Spleen (tissue), 7 donors: Measurements from ENCODE around the gene SH3D19.

Source experiments
- POLR2A ChIP-seq, 3 donors: fragments of 450-650 bp; IDR thresholded peaks; one replicate each; pipeline ENCODE4 v1.5.1; 2017; ENCODE audit warnings: antibody characterized with exemption in 3 of 3, mild to moderate bottlenecking in 1 of 3
- POLR2AphosphoS5 ChIP-seq, 3 donors: sonication (generic); formaldehyde crosslinking; IDR thresholded peaks; one replicate each; pipeline ENCODE4 v1.5.1; 2017; ENCODE audit warnings: antibody characterized with exemption in 3 of 3
- TF ChIP-seq, protein P1 (sequence below), 11 experiments: fragments of 200-600 bp in 7 of 11; fragments of 450-650 bp in 4 of 11; sonication (generic) in 4 of 11; IDR thresholded peaks in 8 of 11; conservative IDR thresholded peaks in 3 of 11; 1 replicate in 7 of 11; 2 replicates in 4 of 11; pipeline versions ENCODE4 v1.4.0 to v1.8.0; 2016 to 2021; ENCODE audit warnings: antibody characterized with exemption in 11 of 11, inconsistent platforms in 4 of 11, mild to moderate bottlenecking in 1 of 11
- donor health status: DM: no; HTN: no; CAD: no; lungs with moderate emphysema.
- donor health status: DM: no; HTN: no; CAD: no.
- donor health status: DM: no; HTN: no; CAD: no.

DNA sequence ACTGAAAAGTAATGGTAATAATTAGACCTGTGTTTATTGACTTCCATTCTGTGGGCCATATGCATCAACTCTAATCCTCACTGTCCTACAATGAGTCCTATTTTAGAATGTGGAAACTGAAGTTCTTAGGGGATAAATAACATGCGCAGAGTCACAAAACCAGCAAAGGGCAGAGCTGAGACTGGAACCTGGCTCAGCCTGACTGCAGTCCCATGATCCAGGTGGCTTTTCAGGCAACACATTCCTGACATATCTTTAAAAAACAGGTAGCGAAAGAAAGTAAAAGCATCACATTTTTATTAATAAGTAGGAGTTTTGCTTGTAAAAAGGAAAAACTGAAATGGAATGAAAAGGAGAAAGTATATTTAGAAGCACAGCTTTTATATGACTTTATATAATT lies 83.1 kb downstream of the SH3D19 start:
- no peak for TF ChIP-seq POLR2A (IDR thresholded peaks at IDR 0.05)
- TF ChIP-seq, protein P1, sequence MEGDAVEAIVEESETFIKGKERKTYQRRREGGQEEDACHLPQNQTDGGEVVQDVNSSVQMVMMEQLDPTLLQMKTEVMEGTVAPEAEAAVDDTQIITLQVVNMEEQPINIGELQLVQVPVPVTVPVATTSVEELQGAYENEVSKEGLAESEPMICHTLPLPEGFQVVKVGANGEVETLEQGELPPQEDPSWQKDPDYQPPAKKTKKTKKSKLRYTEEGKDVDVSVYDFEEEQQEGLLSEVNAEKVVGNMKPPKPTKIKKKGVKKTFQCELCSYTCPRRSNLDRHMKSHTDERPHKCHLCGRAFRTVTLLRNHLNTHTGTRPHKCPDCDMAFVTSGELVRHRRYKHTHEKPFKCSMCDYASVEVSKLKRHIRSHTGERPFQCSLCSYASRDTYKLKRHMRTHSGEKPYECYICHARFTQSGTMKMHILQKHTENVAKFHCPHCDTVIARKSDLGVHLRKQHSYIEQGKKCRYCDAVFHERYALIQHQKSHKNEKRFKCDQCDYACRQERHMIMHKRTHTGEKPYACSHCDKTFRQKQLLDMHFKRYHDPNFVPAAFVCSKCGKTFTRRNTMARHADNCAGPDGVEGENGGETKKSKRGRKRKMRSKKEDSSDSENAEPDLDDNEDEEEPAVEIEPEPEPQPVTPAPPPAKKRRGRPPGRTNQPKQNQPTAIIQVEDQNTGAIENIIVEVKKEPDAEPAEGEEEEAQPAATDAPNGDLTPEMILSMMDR (IDR thresholded peaks at IDR 0.05 in 8 of 11, conservative IDR thresholded peaks at IDR 0.05 in 3 of 11): no peak
- TF ChIP-seq POLR2AphosphoS5 (IDR thresholded peaks at IDR 0.05): no peak
